Right hindlimb (tissue), 1 donor: ENCODE results near the gene MDM2.
"Not testable (repeated sequence)": the region's sequence is repeated elsewhere in the genome, so short reads cannot be mapped to it uniquely, and the experiment has no call there.

Experiments used
- DNase-seq: peaks from one replicate; pipeline ENCODE4 v3.0.0-alpha.2; 2018

The MDM2 gene

GRCh38 chr12:68806488-68807237 lies 1.3 kb upstream of the MDM2 start:
- no peak for DNase-seq

- DNase-seq: not testable (repeated sequence)
Observed at GRCh38 chr12:68807274-68807575, 752 bp upstream of the MDM2 start.

GRCh38 chr12:68808388-68809189 lies 612 bp downstream of the MDM2 start:
- peak; percentile 85 for DNase-seq

- DNase-seq: no peak
Observed at GRCh38 chr12:68809190-68810026, 1.4 kb downstream of the MDM2 start.

GRCh38 chr12:68810027-68810389 lies 2.0 kb downstream of the MDM2 start:
- not testable (repeated sequence) for DNase-seq

GRCh38 chr12:68811573-68811972 lies 3.6 kb downstream of the MDM2 start:
- DNase-seq: not testable (repeated sequence)

GRCh38 chr12:68812553-68813241 lies 4.7 kb downstream of the MDM2 start:
- DNase-seq: no peak

- DNase-seq: no peak
Observed at GRCh38 chr12:68813242-68813593, 5.2 kb downstream of the MDM2 start.

GRCh38 chr12:68814490-68815231 lies 6.7 kb downstream of the MDM2 start:
- DNase-seq: no peak

GRCh38 chr12:68815232-68815927 lies 7.4 kb downstream of the MDM2 start:
- DNase-seq: no peak

- no peak for DNase-seq
Observed at GRCh38 chr12:68815928-68816800, 8.2 kb downstream of the MDM2 start.

GRCh38 chr12:68819481-68819880 lies 11.5 kb downstream of the MDM2 start:
- DNase-seq: not testable (repeated sequence)

- DNase-seq: no peak
Observed at GRCh38 chr12:68821357-68822188, 13.6 kb downstream of the MDM2 start.

- no peak for DNase-seq
Observed at GRCh38 chr12:68823696-68824095, 15.7 kb downstream of the MDM2 start.

- no peak for DNase-seq
Observed at GRCh38 chr12:68824131-68824530, 16.2 kb downstream of the MDM2 start.

- no peak for DNase-seq
Observed at GRCh38 chr12:68824597-68825250, 16.7 kb downstream of the MDM2 start.

GRCh38 chr12:68825569-68826217 lies 17.7 kb downstream of the MDM2 start:
- DNase-seq: no peak

- DNase-seq: no peak
Observed at GRCh38 chr12:68827895-68828671, 20.1 kb downstream of the MDM2 start.
